Natural killer cell (primary cell): ENCODE measurements around the gene PELI3. TPM values are rescaled to one million over a fixed set of nuclear protein-coding genes. Genes with fewer than 3 reads are reported as not detected.
A peak's percentile ranks its signal among the peaks of the same experiment; 100 is the strongest.

Experiments used
- ATAC-seq, 3 donors: fragments of 150-1000 bp in 2 of 3; fragments of 200-7000 bp in 1 of 3; cut with Tn5 transposase; 1 replicate in 1 of 3; 2 replicates in 2 of 3; pipeline ENCODE4 v1.10.0; 2021; ENCODE audit warnings: mild to moderate bottlenecking in 2 of 3, moderate library complexity in 2 of 3
- DNase-seq, 2 donors: peaks; one replicate each; pipeline versions ENCODE4 v3.0.0 to v3.0.0-alpha.2; 2013 to 2021; ENCODE audit warnings: mixed read lengths in 1 of 2
- H3K27ac ChIP-seq: one replicate; pipeline ENCODE4 v1.5.1; 2013; ENCODE audit warnings: mild to moderate bottlenecking, low read length
- H3K27me3 ChIP-seq: one replicate; pipeline ENCODE4 v1.6.1; 2013; ENCODE audit warnings: low read length; ENCODE audit not compliant: control insufficient read depth, insufficient read depth
- H3K36me3 ChIP-seq: one replicate; pipeline ENCODE4 v1.6.1; 2013; ENCODE audit warnings: low read length; ENCODE audit not compliant: control insufficient read depth, insufficient read depth
- H3K4me1 ChIP-seq: one replicate; pipeline ENCODE4 v1.6.1; 2013; ENCODE audit warnings: low read length; ENCODE audit not compliant: control insufficient read depth, insufficient read depth
- H3K4me3 ChIP-seq: one replicate; pipeline ENCODE4 v1.5.1; 2013; ENCODE audit warnings: low read length
- H3K9me3 ChIP-seq: one replicate; pipeline ENCODE4 v1.6.1; 2013; ENCODE audit warnings: low read length; ENCODE audit not compliant: control insufficient read depth, insufficient read depth
- H3K27ac Mint-ChIP-seq, 2 donors: one replicate each; pipeline ENCODE4 v1.8.0; 2022; ENCODE audit warnings: mild to moderate bottlenecking in 2 of 2, mixed read lengths in 2 of 2, moderate library complexity in 1 of 2
- H3K27me3 Mint-ChIP-seq, 2 donors: one replicate each; pipeline ENCODE4 v1.8.0; 2022; ENCODE audit warnings: low read depth in 2 of 2, mixed read lengths in 2 of 2
- H3K36me3 Mint-ChIP-seq: one replicate; pipeline ENCODE4 v1.8.0; 2022; ENCODE audit warnings: mixed read lengths
- H3K4me1 Mint-ChIP-seq, 2 donors: one replicate each; pipeline ENCODE4 v1.8.0; 2022; ENCODE audit warnings: mixed read lengths in 2 of 2
- H3K4me3 Mint-ChIP-seq: one replicate; pipeline ENCODE4 v1.8.0; 2022; ENCODE audit warnings: mild to moderate bottlenecking, moderate library complexity, mixed read lengths
- H3K9me3 Mint-ChIP-seq, 2 donors: one replicate each; pipeline ENCODE4 v1.8.0; 2022; ENCODE audit warnings: mixed read lengths in 2 of 2
- CTCF ChIP-seq: fragments of 200-600 bp; IDR thresholded peaks from one replicate; pipeline ENCODE4 v1.8.0; 2022; ENCODE audit warnings: antibody characterized with exemption
- WGBS: methylation state at CpG from one replicate; pipeline ENCODE4 v1.1.7; 2013; ENCODE audit warnings: missing lambda C conversion rate; ENCODE audit not compliant: insufficient coverage; 5-methylcytosine and 5-hydroxymethylcytosine counted together
- intact Hi-C: fragments of 100-400 bp; cut with micrococcal nuclease; formaldehyde crosslinking; loops from one replicate; pipeline ENCODE4 v1.14.2; 2022
- total RNA-seq, 4 donors: library from RNA; stranded (reverse); fragments of 120-200 nt in 1 of 4; gene quantifications; one replicate each; pipeline versions ENCODE4 v1.2.3 to v1.2.4, GENCODE V29; 2013 to 2022

PELI3 gene
- total RNA-seq, 3 donors from 2014 or later (not counting 1 experiment from before 2014, with no cell fraction given): 5.3 to 6.3 (median 5.6) TPM

GRCh38 chr11:66479394-66480116 is 12.8 kb downstream of the PELI3 start:
- ATAC-seq (no peak), DNase-seq (no peak)
- Histone ChIP-seq H3K36me3 (peaks cover 5% of the 10 kb centered on the region), H3K27me3 (no peaks in the 10 kb centered on the region), H3K27ac (peak overlapping the region; percentile 82), H3K4me3 (peak overlapping the region; percentile 89), H3K9me3 (no peaks in the 10 kb centered on the region), H3K4me1 (peaks cover 21% of the 10 kb centered on the region)
- H3K9me3 Mint-ChIP-seq: no peaks in the 10 kb centered on the region
- no peaks in the 10 kb centered on the region for H3K36me3 Mint-ChIP-seq
- H3K27ac Mint-ChIP-seq: peak overlapping the region; percentile 87 to 91
- TF ChIP-seq CTCF: no peak
- H3K4me3 Mint-ChIP-seq: peak overlapping the region; percentile 92
- WGBS: 5% methylated on average over 34 of the region's 34 CpGs
- intact Hi-C loops: loop anchor here (1.0 to 2.0 kb wide), 3 partner anchors 13 to 71 kb away; partner anchors contain the start of genes MRPL11 and PELI3
- peaks cover 13 to 42% of the 10 kb centered on the region in 2 donors for H3K4me1 Mint-ChIP-seq
- H3K27me3 Mint-ChIP-seq: no peaks in the 10 kb centered on the region

- H3K9me3 Mint-ChIP-seq: no peaks in the 10 kb centered on the region
- TF ChIP-seq CTCF: no peak
- peaks cover 5% of the 10 kb centered on the region for H3K36me3 ChIP-seq
- intact Hi-C loops: loop anchor here (1.0 to 2.0 kb wide), 2 partner anchors 14 to 42 kb away; partner anchors contain the start of genes MRPL11 and PELI3
- H3K4me3 ChIP-seq: peak within 1 kb of the TSS; percentile 89
- peak within 1 kb of the TSS; percentile 92 for H3K4me3 Mint-ChIP-seq
- H3K36me3 Mint-ChIP-seq: no peaks in the 10 kb centered on the region
- peak within 1 kb of the TSS; percentile 82 for H3K27ac ChIP-seq
- peaks cover 21% of the 10 kb centered on the region for H3K4me1 ChIP-seq
- peaks cover 13 to 42% of the 10 kb centered on the region in 2 donors for H3K4me1 Mint-ChIP-seq
- peak within 1 kb of the TSS; percentile 87 to 91 for H3K27ac Mint-ChIP-seq
- H3K27me3 Mint-ChIP-seq: no peaks in the 10 kb centered on the region
- no peaks in the 10 kb centered on the region for H3K9me3 ChIP-seq
- peak; percentile 94 to 96 for DNase-seq
- no peaks in the 10 kb centered on the region for H3K27me3 ChIP-seq
- WGBS: under 1% methylated on average over 62 of the region's 62 CpGs
- peak; percentile 98 to 99 (median 99) for ATAC-seq
Measured at GRCh38 chr11:66480117-66480938, 13.6 kb downstream of the PELI3 start, which contains the start of gene DPP3. TSS of gene DPP3 (plus strand) at chr11:66480434. CDS start at chr11:66482201, 1,767 bp downstream.

GRCh38 chr11:66484806-66485380 is 18.2 kb downstream of the PELI3 start:
- Mint-ChIP-seq H3K9me3 (no peaks in the 10 kb centered on the region), H3K27me3 (no peaks in the 10 kb centered on the region), H3K4me3 (no peak overlapping the region), H3K4me1 (peaks cover under 1 to 16% of the 10 kb centered on the region in 2 donors), H3K36me3 (no peaks in the 10 kb centered on the region), H3K27ac (no peak overlapping the region)
- no peak overlapping the region for H3K27ac ChIP-seq
- no peak overlapping the region for H3K4me3 ChIP-seq
- peaks cover 9% of the 10 kb centered on the region for H3K4me1 ChIP-seq
- no peaks in the 10 kb centered on the region for H3K9me3 ChIP-seq
- no peak for TF ChIP-seq CTCF
- ATAC-seq (no peak), DNase-seq (no peak)
- intact Hi-C loops: no loop called here
- H3K36me3 ChIP-seq: peaks cover 24% of the 10 kb centered on the region
- H3K27me3 ChIP-seq: no peaks in the 10 kb centered on the region
- 90% methylated on average over 7 of the region's 7 CpGs for WGBS
